ENCODE measurements around the gene NDEL1.

Gene NDEL1

DNA sequence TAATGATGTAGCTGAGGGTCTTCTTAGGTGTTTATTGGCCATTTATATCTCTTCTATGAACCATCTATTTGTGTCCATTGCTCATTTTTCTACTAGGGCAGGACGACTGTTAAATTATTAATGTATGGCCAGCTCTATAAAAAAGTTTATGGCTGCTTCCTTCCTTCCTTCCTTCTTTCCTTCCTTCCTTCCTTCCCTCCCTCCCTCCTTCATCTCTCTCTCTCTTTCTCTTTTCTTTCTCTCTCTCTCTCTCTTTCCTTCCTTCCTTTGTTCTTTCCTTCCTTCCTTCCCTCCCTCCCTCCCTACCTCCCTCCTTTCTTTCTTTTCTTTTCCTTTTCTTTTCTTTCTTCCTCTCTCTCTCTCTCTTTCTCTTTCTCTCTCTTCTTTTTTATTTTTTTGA is 17.2 kb upstream of the NDEL1 start:
- no peak for DNase-seq

DNA sequence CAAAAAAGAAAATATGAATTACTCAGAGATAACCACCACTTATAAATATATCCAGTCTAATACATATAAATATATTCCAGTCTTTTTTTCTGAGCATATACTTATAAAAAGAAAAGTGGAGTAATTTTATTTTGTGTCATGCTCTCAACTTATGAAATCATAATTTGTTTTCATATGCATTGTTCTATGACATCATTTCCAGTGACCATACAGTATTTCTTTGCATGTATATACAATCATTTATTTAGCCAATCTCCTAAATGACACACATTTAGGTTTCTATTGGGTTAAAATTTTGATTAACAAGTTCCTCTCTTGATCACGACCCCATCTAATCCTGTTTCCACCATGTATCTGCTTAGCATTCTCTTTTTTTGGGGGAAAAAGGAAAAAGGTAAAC is 16.4 kb upstream of the NDEL1 start:
- no peak for DNase-seq

DNA sequence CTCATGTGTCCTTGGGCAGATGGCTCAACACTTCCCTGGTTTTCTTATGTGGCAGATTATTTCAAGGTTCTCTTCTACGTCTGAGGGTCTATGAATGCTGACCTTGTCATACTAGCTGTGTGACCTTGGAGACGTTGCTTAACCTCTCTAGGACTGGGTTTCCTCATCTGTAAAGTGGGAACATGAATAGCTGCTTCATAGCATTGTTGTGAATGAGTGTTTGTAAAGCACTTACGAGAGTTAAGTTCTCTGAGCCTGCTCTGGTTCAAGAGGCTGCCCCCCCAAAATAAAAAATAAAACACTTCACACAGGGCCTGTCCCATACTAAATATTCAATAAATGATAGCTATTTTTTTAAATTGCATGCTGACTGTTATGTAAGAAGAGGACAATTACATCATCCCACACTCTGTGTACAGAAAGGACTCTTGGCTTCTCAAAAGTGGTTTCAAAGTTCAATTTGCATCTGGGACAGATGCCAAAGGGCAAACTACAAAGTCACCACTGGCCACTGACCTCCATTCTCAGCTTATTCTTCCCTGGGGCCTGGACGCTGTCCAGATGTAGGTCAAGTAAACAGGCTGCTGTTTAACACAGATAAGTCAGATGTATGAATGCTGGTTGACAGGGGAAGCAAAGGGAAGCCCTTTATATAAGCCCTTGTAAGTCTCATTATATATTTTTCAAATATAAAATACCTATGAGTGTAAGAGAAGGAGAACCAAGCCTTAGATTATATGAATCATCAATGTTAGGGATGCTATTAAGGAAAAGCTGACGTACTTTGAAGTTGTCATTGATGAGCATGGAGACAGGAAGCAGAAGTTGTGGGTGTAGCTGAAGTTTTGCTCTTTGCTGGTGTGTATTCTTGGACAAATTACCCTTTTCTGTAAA is 15.4 kb upstream of the NDEL1 start:
- DNase-seq = no peak

DNA sequence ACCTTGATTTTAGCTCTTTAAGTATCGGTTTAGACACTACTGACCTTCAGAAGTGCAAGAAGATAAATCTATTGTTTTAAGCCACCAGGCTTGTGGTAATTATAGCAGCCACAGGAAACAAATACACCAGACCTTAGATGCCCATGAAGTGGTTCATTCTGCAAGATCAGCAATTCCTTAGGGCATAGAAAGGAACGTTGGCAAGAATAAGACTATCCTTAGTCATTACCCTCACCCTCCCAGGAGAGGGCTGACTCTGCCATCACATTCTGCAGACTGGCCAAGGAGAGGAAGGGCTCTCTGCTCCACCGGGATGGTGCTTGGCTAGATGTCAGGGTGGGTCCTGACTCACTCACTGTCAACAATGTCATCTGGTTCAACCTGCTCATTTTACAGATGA is 14.1 kb upstream of the NDEL1 start:
- DNase-seq = no peak

DNA sequence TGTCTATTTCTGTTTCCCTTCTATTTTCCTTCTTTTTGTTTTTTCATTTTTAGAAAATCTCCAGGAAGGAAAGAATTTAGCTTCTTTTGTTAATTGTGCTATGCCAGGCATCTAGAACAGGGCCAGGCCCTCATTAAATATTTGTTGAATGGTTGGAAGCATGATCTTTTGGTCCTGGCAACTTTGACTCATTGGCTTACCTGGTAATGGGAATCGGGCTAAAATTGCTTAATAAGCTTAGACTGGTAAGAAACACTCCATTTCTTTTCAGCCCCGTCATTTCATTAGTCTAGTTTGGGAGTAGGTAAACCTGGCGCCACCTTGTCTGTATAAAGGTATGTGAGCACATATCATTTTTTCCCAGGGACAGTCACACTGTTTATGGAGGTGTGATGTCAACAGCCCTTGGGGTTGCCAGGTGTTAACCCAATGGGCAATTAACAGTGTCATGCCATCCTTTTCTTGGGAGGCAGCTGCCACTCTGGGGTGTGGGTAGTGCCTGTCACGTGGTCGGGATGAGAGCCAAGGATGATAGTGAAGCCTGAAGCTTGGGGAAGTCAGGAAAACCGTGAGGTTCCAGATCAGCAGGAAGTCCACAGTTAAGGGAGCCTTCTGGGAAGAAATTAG is 9.5 kb upstream of the NDEL1 start:
- DNase-seq = no peak

DNA sequence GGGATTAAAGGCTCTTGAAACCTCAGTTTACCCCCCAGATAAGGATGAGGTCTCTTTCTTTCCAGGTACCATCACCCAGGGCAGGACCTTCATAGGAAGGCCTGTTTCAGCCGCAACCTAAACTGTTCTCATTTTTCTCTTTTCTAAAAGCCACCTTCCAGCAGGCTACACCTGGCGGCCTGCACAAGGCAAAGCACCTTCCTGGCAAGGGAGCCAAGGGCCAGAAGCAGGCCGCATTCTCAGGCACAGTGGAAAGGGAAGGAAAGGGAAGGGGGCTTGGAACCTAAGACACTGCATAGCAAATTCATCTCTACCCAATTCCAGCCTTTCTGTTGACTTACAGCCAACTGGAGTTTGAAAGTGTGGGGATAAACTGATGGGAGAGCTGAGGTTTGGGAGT is 8.9 kb upstream of the NDEL1 start:
- DNase-seq = no peak

DNA sequence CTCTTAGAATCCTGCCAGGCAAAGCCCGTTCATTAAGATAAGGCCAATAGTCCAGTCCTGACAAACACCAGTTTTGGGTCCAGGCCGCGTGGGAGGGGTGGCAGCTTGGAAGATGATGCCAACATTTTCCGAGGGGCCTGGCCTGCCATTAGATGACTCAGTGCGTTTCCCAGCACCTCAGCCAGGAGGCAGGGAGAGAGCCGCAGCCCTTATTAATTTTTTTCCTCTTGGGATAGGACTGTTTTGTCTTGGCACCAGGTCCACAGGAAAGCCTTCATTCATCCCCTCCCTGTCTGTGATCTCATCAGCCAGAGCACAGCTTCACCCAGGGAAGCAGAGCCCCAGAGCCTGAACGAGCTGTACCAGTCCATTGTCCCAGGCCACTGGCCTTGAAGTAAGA is 4.7 kb upstream of the NDEL1 start:
- DNase-seq = no peak

DNA sequence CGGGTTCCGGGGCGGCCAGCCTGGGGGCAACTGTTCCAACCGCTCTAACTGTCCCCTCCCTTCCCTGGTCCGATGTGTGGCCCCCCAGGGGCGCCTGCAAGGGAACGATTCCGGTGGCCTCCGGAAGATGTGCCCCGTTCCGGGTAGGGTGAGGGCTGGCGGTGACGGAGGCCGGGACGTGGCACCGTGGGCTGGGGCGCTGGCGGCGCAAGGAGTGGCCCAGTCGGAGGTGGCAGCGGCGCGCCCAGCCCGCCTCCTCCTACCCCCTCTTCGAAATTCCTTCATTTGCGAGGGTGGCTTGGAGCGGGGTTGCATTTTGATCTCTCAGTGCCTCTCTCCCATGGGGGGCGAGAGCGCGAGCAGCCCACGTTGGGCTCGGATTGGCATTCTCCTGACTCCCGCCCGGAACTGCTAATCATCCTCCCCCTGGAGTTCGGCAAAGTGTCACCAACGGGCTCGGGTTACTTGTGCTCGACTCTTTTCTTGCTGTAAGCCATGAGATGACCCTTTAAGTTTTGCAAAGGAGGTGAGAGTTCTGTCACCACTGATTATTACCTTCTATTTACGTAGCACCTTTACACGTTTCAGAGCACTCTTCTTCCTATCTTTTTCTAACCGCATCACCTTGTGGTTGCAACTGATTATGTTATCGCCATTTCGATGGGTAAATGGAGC is 622 bp downstream of the NDEL1 start:
- peak; percentile 4 to 30 for DNase-seq

DNA sequence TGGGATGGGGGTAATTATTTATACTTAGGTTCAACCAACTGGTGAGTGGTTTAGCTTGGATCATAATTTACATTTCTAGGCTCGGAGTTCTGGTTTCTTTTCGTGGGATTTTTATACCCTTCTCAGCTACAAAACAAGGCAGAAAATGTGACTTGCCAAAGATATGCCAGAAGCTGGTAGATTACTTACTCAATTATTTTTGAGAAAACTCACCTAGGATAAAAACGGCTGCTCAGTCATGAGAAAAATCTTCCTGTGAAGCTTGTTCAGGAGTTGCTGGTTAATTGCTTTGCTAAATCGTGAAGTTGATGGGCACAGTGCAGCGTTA is 1.1 kb downstream of the NDEL1 start:
- no peak for DNase-seq

DNA sequence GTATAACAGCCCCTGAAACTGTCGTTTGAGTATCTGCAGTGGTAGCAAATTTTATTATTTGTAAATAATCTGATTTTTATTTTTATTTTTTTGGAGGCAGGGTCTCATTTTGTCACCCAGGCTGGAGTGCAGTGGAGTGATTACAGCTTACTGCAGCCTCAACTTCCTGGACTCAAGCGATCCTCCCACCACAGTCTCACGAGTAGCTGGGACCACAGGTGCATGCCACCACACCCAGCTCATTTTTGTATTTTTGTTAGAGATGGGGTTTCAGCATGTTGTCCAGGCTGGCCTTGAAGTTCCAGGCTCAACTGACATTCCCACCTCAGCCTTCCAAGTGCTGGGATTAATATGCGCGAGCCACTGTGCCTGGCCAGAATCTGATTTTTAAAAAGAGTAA is 2.8 kb downstream of the NDEL1 start:
- DNase-seq = no peak

DNA sequence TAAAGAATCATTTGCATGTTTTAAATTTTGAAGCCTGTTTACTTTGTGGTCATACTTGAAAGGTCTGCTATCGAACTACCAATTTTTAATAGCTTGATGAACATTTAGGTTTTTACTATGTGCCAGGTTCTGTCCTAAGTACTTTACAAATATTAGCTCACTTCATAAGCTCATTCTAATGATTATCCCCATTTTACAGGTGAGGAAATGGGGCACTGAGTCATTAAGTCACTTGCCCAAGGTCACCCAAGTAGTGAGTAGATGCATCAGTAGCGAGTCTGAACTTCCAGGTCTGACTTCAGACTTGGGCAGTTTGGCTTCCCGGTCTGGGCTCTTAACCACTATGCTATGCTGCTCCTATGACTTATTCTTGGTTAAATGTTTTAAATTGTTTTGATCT is 4.0 kb downstream of the NDEL1 start:
- DNase-seq = no peak

DNA sequence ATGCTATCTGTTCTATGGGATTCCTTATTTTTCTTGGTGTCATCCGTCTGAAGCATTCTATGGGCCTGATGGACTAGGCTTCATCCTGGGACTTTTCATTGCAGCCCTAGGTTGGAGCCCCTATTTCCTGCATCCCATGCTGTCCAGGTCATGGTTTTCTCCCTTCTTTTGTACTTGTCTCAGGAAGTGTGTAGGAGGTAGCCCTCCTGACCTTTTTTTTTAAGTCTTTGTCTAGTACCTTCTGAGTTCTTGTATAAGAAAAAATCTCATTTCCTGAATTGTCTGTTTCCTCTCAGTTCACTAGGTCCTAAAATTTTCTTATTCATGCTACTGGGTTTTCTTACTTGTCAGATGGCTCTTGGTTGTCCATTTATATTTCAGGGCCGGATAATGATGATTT is 6.0 kb downstream of the NDEL1 start:
- no peak for DNase-seq

DNA sequence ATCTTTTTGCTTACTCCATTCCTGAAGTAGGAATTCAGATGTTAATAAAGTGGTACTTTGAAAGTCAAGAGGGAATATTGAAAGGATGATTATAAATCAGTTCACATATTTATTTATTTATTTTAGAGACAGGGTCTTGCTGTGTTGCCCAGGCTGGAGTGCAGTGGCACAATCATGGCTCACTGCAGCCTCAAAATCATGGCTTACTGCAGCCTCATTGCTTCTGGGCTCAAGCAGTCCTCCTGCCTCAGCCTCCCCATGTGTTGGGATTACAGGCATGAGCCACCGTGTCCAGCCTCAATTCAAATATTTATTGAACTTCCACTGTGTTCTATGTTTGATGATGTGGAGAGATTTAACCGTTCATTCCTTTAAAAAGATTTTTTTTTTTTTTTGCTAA is 6.6 kb downstream of the NDEL1 start:
- DNase-seq = no peak

DNA sequence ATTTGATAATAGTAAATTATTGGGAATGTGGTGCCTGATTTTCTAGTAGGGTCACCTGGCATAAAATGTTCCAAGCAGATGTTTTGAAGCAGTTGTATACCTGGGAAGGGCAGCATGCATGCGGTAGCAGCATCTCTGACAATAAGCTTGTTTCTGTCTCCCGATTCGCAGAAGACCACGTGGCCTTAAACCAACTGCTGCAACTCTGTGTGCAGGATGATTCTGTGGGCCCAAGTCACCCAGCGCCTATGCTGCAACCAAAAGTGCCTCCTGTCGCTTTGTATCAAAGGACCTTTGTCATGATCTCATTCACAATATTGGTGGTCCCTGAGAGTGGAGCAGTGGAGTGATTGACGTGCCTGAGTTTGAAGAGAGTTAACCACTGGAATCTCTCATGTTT is 8.1 kb downstream of the NDEL1 start:
- DNase-seq = no peak

DNA sequence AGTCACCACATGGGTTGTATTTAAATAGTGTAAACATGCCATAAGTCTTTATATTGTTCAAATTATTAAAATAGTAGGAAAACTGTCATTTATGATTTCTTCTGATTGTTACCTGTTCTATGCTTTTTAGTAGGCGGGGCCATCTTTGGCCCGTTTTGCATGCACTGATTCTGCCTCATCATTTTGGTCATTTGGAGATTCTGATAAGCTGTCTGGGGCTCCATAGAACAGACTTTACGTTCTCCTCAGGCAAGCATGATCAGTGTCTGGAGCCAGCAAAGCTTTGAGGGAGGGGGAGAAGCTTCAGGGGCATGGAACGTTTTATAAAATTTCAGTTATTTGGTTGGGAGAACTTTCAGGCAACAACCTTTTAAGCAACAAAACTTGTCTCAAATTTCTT is 8.8 kb downstream of the NDEL1 start:
- no peak for DNase-seq

DNA sequence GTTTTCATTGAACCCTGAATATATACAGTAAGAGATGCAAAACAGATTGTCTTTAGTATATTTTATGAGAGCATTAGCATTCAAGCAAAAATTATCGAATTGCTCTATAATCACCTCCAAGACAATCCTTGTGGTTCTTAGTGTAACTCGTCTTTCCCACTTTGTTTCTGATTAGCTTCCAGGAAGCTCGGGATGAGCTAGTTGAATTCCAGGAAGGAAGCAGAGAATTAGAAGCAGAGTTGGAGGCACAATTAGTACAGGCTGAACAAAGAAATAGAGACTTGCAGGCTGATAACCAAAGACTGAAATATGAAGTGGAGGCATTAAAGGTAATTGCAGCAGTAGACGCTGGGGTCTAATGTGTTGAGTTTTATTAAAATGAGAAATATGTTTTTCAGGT is 9.9 kb downstream of the NDEL1 start:
- DNase-seq = no peak

DNA sequence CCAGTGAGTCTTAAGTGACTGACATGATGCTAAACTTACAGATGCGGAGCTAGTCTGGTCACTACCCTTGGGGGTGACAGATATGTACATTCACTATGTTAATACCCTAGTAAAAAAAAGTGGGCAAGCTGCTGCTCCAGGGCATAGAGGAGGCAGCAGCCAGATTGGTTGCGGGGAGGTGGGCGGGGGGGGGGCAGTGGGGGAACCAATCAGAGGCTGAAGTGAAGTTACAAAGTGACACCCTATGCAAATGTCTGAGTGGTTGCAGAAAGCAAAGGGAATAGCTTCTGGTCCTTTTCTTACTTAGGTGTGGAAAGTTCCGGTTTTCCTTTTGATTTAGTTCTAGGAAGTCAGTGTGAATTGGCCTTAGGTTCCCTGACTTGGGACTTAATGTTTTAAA is 12.1 kb downstream of the NDEL1 start:
- DNase-seq = no peak

DNA sequence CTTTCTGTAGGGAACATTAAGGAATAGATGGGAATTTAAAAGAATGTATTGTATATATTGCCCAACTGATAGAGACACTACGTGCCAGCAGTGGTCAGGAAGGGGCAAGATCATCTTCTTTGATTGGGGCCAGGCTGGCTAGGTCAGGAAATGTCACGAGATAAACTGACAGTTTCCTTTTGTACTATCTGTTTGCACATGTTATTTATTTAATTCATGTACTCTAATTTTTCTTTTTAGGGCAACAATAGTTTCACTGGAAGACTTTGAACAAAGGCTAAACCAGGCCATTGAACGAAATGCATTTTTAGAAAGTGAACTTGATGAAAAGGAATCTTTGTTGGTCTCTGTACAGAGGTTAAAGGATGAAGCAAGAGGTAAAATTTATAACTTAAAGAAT is 12.6 kb downstream of the NDEL1 start:
- DNase-seq = no peak

DNA sequence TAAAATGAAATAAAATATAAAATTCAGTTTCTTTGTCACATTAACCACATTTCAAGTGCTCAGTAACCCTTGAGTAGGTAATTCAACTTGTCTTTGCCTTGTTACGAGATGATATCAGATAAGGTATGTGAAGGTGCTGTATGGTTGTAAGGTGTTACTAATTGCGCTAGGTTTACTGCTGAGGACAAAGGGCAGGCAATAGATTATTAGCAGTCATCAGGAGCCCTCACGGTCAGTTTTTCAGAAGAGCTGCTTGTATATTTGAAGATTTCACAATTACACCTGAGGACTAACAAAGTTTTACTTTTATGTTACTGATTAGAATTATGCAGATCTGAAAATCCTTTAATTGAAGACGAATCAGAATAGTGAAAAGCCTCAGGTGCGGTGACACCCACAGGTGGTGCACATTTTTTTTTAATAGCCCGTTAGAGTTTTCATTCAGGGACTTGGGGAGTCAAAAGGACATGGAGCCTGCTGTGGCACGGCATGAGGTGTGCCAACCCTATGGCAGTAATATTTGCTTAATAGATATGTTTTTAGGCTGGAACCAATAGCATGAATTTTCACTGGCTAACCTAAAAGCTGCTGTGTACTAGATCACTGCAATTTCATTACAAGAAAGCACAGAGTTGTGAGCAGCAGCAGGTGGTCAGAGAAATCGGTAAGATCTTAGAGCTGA is 16.4 kb downstream of the NDEL1 start:
- DNase-seq = no peak

DNA sequence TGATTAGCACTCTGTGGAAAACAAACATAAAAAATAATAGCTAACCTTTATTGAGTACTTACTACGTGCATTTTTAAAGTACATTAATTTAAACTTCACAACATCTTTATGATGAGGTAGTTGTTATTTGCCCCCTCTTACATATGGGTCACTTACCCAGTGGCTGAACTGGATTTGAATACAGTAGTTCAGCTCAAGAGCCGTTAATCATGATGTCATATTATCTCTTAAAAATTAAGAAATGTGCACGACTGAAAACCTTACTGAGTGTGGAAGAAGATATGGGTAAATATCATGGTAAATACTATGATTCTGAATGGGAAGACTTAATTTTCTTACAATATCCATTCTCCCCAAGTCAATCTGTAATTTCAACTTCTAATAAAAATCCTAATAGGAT is 17.6 kb downstream of the NDEL1 start:
- no peak for DNase-seq

DNA sequence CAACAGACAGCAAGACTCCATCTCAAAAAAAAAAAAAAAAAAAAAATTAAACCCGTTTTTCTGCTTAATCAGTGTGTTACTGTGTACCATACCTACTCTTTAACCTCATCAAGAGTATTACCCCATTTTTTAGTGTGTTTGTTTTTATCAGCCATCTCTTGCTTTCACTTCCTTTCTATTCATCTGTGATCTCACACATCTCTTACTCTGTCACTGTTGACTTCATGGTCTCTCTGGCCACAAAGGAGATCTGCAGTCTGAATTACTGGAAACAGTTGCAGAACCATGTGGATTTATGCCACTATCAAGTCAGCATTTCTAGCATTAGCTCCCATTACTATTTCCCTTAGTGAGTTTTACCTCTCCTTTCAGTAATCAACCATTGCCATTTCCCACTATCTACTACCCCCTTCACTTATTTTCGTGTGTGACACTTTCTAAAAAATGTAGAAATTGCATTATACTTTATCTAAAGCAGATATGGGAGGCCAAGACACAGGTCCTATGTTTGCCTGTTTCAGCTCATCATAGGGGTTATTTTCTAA is 20.1 kb downstream of the NDEL1 start:
- DNase-seq = no peak

DNA sequence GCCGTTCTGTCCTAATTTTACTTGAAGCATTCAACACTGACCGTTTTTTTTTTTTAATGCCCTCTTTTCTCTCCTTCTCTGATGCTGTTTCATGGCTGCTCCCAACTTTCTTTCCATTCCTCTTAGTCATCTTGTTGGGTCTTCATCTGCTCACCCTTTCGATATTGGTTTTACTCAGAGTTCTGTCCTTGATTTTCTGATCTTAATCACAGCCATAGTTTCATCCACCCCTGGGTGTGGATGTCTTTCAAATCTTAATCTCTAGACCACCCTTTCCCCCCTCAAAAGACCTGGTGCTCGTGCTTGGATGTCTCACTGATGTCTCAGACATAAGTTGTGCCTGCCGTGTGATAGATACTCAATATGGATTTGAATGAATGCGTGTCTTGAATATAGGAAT is 22.4 kb downstream of the NDEL1 start:
- DNase-seq = no peak

DNA sequence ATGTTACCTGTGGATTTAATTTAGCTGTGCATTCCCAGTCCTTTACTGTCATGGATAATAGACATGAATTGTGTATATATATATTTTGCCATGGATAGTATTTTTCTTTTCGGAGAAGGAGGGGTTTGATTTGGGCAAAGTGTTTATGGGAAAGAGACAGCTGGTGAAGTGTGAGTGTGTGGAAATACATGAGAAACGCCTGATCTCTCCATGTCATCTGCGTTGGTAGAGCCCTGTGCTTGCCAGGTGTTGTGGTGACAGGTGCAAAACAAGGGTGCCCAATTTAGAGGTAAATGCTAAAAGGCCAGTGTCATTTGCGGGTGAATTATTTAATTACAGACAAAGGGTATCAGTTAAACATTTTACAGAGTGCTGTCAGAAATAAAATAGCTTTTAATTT is 23.4 kb downstream of the NDEL1 start:
- DNase-seq = no peak

DNA sequence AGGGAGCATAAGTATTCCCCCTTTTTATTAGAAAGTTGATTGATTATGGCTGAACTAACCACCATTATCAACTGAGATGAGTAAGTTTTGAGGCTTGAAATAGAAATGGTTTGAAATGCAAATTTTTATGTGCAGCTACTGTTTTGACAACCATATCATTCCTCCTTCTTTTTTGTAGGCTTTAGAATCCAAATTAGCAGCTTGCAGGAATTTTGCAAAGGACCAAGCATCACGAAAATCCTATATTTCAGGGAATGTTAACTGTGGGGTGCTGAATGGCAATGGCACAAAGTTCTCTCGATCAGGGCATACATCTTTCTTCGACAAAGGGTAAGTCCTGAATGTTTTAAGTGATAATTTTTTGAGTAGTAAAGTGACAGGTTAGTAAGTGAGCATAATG is 24.1 kb downstream of the NDEL1 start:
- DNase-seq = no peak

All from NCI-H524 (cell line).